HG03103 (cell line): ENCODE measurements around the gene ASGR2.
"Not testable (repeated sequence)": the region's sequence is repeated elsewhere in the genome, so short reads cannot be mapped to it uniquely, and the experiment has no call there.

Experiments
- ATAC-seq: cut with Tn5 transposase; IDR thresholded peaks from one replicate; pipeline ENCODE4 v1.9.1; 2021; ENCODE audit warnings: low read depth; ENCODE audit not compliant: unreplicated experiment

The ASGR2 gene

GRCh38 chr17:7102421-7102820, 12.2 kb downstream of the ASGR2 start:
- ATAC-seq = no peak

- ATAC-seq = no peak
These were observed 13.1 kb downstream of the ASGR2 start for GRCh38 chr17:7101531-7101930.

- not testable (repeated sequence) for ATAC-seq
These were observed 13.8 kb downstream of the ASGR2 start for GRCh38 chr17:7100641-7101379.

- no peak for ATAC-seq
These were observed 15.7 kb downstream of the ASGR2 start for GRCh38 chr17:7098802-7099459.

GRCh38 chr17:7097940-7098339, 16.7 kb downstream of the ASGR2 start:
- ATAC-seq = no peak

- ATAC-seq = no peak
These were observed 19.0 kb downstream of the ASGR2 start for GRCh38 chr17:7095625-7096024.

DNA sequence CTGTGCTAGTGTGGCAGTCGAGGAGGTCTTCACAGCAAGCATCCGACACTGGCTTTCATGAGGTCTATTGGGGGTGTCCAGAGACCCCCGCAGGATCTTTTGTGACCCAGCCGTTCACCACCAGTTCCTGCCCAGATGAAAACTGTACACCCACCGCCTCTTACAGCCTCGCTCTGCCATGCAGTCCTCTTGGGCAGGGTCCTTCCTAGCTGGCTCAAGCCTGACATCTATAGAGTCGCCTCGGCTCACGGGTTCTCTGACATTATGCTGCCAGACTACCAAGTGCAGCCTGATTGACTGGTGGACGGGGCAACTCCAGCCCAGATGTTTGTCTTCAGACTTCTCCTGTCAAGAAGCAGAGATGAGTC, 20.0 kb downstream of the ASGR2 start:
- no peak for ATAC-seq

GRCh38 chr17:7091311-7092005, 23.2 kb downstream of the ASGR2 start:
- ATAC-seq = not testable (repeated sequence)

- not testable (repeated sequence) for ATAC-seq
These were observed 25.1 kb downstream of the ASGR2 start for GRCh38 chr17:7089570-7089969.

GRCh38 chr17:7088442-7088841, 26.2 kb downstream of the ASGR2 start:
- not testable (repeated sequence) for ATAC-seq

DNA sequence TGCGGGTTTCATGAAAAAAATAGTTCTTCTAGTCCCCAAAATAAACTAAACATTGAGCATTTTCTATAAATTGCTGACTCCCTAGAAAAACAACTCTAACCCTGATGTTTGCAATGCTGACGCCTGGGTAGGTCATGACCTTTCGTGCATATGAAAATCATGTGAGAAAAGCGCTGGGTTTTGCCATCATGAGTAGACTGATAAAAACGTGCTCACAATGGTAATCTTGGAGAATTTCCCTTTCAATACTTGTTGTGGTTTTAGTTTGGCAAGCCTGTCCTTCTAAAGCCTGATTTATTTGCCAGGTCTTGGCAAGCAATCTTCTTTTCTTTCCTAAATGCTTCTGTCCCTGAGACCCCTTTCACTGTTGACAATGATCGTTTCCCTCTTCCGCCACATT, 30.5 kb downstream of the ASGR2 start:
- ATAC-seq = no peak

DNA sequence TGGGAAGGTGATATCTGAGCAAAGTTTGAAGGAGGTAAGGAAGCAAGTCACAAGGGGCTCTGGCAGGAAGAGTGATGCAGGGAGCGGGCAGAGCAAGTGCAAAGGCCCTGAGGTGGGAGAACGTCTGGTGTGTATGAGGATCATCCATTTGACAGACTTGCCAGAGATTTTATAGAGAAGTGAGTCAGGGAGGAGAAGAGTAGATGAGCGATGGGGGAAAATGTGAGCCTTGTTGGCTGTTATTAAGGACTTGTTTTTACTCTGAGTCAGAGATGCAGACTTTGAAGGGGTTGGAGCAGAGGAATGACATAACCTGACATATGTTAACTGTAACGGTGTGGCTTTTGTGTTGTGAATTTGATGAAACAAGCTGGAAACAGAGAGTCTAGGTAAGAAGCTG, 31.0 kb downstream of the ASGR2 start:
- ATAC-seq = no peak

GRCh38 chr17:7081341-7082062, 33.1 kb downstream of the ASGR2 start:
- no peak for ATAC-seq

GRCh38 chr17:7080456-7081041, 34.1 kb downstream of the ASGR2 start:
- no peak for ATAC-seq

- ATAC-seq = no peak
These were observed 34.8 kb downstream of the ASGR2 start, which contains the start of gene CLEC10A for GRCh38 chr17:7079581-7080455. CLEC10A (minus strand) TSS chr17:7080251; CDS start chr17:7078812, 1,439 bp downstream.

GRCh38 chr17:7078711-7079110, 35.9 kb downstream of the ASGR2 start:
- no peak for ATAC-seq

DNA sequence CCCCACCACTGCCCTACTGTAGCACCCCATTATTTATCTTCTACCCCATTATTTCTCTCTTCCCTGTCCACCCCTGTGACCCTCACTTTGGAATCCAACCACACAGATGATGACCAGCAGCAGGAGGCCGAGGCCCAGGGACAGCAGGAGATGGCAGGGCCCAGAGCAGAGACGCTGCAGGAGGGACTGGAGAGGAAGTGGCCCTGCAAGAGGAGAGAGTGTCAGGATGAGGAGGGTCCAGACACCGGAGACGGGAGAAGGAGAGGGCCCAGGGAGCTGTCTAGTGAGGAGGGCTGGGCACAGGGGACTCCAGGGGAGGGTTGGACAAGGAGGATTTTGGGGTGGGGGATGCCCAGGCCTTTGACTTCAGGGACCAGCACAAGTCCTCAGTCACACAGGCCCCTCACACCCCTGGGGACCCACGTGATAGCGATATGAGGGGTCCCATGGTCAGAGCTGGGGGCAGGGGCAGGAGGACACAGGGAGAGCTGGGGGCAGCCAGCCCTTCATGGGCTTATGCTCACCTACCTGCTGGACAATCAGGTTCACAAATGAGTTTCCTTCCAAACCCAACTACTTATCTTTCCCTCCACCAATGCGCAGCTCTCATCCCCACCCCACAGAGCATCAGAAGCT, 36.6 kb downstream of the ASGR2 start:
- no peak for ATAC-seq

GRCh38 chr17:7074931-7075330, 39.7 kb downstream of the ASGR2 start:
- ATAC-seq = no peak

DNA sequence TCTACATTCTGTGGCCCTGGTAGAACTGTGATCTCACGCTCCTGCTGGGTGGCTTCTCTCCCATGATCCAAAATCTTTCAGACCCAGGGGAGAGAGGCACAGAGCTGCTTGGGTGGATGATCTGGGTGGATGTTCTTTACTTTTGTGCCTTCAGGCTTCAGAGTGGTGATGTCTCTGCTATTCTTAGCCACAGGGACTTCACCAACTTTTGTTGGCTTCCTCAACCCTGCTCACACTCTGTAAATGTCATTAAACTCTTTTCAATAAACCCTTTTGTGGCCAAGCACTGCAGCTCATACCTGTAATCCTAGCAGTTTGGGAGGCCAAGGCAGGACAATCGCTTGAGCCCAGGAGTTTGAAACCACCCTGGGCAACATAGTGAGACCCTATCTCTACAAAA, 42.2 kb downstream of the ASGR2 start:
- no peak for ATAC-seq
